Rectal smooth muscle tissue (tissue), 1 donor: ENCODE measurements around the gene TPSB2.
"Not testable (repeated sequence)": the region's sequence is repeated elsewhere in the genome, so short reads cannot be mapped to it uniquely, and the experiment has no call there.

Experiments used
- H3K27ac ChIP-seq: one replicate; pipeline ENCODE4 v1.7.0; 2013; ENCODE audit warnings: low read depth, low read length, inconsistent platforms
- H3K27me3 ChIP-seq: one replicate; pipeline ENCODE4 v1.7.0; 2013; ENCODE audit warnings: low read length; ENCODE audit not compliant: control insufficient read depth, insufficient read depth
- H3K36me3 ChIP-seq: one replicate; pipeline ENCODE4 v1.7.0; 2013; ENCODE audit warnings: low read length; ENCODE audit not compliant: control insufficient read depth, insufficient read depth
- H3K4me1 ChIP-seq: one replicate; pipeline ENCODE4 v1.7.0; 2013; ENCODE audit warnings: low read length; ENCODE audit not compliant: control insufficient read depth, insufficient read depth
- H3K4me3 ChIP-seq: one replicate; pipeline ENCODE4 v1.7.0; 2013; ENCODE audit warnings: low read length
- H3K9ac ChIP-seq: one replicate; pipeline ENCODE4 v1.7.0; 2013; ENCODE audit warnings: low read length

TPSB2 gene

DNA sequence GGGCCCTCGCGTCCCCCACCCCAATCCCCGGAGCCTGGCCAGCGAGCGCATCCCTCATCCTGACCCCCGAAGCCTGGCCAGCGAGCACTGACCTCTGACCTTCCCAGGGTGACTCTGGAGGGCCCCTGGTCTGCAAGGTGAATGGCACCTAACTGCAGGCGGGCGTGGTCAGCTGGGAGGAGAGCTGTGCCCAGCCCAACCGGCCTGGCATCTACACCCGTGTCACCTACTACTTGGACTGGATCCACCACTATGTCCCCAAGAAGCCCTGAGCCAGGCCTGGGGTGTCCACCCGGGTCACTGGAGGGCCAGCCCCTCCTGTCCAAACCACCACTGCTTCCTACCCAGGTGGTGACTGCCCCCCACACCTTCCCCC, 28.2 kb upstream of the TPSB2 start:
- no peaks in the 10 kb centered on the region for H3K4me1 ChIP-seq
- H3K36me3 ChIP-seq, result no peaks in the 10 kb centered on the region
- H3K27me3 ChIP-seq, result peaks cover 11% of the 10 kb centered on the region

DNA sequence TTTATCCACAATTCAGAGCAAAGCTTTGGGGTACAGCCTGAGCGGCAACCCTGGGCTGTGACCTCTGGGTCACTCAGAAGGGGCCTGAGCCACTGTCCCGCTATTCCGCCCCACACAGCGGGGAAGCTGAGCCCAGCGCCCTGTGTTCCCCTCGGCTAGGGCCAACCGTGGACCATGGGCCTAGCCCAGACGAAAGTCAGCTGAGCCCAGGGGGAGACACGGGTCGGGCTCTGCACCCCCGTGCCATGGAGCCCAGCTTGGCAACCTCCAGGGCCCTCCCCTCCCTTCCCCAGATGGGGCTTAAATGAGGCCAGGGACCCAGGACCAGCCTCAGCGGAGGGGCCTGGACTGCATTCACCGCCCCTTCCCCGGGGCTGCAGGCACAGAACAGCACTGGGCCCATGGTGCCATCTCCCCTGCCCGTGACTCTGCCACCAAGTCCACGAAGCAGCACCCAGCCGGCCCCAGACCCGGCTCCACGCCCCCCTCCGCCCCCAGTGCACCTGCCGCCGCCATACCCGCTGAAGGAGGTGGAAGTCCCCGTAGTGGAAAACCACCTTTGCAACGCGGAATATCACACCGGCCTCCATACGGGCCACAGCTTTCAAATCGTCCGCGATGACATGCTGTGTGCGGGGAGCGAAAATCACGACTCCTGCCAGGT, 27.7 kb upstream of the TPSB2 start:
- H3K27me3 ChIP-seq, result peaks cover 11% of the 10 kb centered on the region
- no peak overlapping the region for H3K27ac ChIP-seq
- H3K4me3 ChIP-seq, result no peak overlapping the region
- no peaks in the 10 kb centered on the region for H3K36me3 ChIP-seq
- H3K4me1 ChIP-seq, result no peaks in the 10 kb centered on the region
- no peak overlapping the region for H3K9ac ChIP-seq

More for the DNA sequence above, 28.2 kb upstream of the TPSB2 start:
- Histone ChIP-seq H3K27ac (no peak overlapping the region), H3K9ac (no peak overlapping the region), H3K4me3 (no peak overlapping the region)

DNA sequence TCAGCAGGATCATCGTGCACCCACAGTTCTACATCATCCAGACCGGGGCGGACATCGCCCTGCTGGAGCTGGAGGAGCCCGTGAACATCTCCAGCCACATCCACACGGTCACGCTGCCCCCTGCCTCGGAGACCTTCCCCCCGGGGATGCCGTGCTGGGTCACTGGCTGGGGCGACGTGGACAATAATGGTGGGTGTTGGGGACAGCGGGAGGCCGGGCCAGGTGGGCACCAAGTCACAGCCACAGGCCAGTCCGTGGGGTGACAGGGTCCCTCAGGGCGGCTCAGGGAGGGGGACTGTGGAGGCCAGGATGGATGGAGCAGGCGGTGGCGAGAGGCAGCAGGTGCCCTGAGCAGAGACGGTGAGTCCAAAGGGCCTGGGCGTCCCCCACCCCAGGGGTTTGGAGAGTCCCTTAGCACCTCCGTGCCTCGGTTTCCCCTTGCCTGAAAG, 26.9 kb upstream of the TPSB2 start:
- Histone ChIP-seq H3K4me1 (no peaks in the 10 kb centered on the region), H3K27me3 (peaks cover 11% of the 10 kb centered on the region), H3K4me3 (no peak overlapping the region), H3K9ac (no peak overlapping the region), H3K27ac (no peak overlapping the region), H3K36me3 (no peaks in the 10 kb centered on the region)

DNA sequence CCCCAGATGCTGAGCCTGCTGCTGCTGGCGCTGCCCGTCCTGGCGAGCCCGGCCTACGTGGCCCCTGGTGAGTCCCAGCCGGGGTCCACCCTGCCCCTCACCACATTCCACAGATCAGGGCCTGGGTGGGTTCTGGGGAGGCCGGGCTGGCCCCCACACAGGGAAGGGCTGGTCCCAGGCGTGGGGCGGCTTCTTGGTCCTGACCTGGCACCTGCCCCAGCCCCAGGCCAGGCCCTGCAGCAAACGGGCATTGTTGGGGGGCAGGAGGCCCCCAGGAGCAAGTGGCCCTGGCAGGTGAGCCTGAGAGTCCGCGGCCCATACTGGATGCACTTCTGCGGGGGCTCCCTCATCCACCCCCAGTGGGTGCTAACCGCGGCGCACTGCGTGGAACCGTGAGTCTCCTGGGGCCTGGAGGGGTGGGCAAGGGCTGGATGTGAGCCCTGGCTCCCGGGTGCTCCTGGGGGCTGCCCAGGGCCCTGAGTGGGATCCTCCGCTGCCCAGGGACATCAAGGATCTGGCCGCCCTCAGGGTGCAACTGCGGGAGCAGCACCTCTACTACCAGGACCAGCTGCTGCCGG, 26.4 kb upstream of the TPSB2 start:
- H3K27ac ChIP-seq, H3K27me3 ChIP-seq, H3K9ac ChIP-seq, H3K4me1 ChIP-seq, H3K36me3 ChIP-seq, H3K4me3 ChIP-seq: not testable (repeated sequence)

DNA sequence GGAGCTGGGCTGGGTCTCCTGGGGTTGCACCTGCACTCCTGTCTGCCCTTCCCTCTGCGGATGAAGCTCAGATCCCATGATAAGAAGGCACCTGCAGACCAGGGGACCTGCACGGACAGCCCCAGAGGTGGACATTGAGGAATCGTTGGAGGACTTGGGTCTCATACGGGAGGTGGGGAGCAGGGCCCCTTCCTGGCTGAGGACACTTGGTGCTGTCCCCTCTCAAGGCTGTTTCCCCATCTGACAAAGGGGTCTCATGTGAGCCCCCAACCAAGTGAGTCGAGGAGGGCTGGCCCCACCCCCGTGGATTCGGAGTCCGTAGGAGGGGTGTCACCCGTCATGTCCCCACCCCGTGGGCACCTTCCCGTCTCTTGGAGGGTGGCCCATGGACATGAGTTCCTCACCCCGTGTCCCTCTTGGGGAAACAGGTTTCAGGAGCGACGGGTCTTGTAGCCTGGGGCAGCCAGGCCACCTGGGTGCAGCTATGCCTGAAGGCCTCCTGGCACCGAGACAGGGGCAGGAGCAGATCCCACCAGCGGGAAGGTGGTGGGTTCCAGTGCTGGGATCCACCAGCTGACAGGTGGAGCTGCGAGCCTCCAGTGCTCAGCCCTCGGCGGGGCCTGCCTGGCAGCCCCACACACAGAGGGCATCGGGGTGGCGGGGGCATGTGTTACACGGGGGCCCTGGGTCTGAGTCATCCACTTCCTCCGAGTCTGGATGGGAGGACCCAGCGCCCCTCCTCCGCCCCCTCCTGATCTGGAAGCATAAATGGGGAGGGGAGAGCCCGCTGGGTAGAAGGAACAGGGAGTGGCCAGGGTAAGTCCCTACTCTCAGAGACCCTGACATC, 25.5 kb upstream of the TPSB2 start, which contains the start of gene TPSD1:
TSS of gene TPSD1 (plus strand) at position 794 of the 847 bp plus-strand sequence. CDS start 212 bp downstream, outside the sequence.
- H3K4me1 ChIP-seq, H3K36me3 ChIP-seq, H3K4me3 ChIP-seq, H3K27ac ChIP-seq, H3K9ac ChIP-seq, H3K27me3 ChIP-seq: not testable (repeated sequence)

DNA sequence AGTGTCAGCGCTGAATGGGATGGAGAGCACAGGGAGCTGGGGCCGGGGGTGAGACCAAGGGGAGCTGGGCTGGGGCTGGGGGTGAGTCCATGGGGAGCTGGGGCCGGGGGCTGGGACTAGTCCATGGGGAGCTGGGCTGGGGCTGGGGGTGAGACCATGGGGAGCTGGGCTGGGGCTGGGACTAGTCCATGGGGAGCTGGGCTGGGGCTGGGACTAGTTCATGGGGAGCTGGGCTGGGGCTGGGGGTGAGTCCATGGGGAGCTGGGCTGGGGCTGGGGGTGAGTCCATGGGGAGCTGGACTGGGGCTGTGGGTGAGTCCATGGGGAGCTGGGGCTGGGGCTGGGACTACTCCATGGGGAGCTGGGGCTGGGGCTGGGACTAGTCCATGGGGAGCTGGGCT, 24.8 kb upstream of the TPSB2 start:
- H3K9ac ChIP-seq, H3K4me3 ChIP-seq, H3K27me3 ChIP-seq, H3K4me1 ChIP-seq, H3K36me3 ChIP-seq, H3K27ac ChIP-seq: not testable (repeated sequence)

DNA sequence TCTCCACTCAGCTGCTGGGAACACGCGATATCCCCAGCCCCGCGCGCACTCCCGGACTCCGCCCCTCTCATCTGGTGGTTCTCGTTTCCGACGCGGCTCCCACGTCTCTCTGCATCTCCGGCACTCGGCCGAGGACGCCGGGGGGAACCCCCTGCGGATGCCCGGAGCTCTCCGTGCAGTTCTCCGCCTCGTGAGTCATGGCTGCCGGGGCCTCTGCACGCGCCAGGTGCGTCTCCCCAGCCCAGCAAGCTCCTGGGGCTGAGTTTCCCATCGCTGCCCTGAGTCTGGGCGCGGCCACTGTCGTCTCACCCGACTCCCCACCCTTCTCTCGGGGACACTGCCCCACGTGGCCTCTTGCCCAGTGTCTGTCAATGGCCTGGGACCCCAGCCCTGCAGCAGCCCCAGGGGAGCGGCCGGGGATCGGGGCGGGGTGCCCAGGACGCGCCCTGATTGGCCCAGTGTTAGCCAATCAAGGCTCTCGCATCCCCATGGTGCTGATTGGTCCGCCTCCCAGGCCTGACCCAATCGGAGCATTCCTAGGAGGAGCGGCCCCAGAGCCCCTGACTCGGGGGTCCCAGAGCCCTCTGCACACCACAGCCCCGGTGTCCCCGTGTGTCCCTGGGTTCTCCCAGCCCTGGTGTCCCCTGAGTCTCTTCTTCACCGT, 23.8 kb upstream of the TPSB2 start:
- not testable (repeated sequence) for H3K27me3 ChIP-seq, H3K9ac ChIP-seq, H3K4me1 ChIP-seq, H3K27ac ChIP-seq, H3K4me3 ChIP-seq, H3K36me3 ChIP-seq

DNA sequence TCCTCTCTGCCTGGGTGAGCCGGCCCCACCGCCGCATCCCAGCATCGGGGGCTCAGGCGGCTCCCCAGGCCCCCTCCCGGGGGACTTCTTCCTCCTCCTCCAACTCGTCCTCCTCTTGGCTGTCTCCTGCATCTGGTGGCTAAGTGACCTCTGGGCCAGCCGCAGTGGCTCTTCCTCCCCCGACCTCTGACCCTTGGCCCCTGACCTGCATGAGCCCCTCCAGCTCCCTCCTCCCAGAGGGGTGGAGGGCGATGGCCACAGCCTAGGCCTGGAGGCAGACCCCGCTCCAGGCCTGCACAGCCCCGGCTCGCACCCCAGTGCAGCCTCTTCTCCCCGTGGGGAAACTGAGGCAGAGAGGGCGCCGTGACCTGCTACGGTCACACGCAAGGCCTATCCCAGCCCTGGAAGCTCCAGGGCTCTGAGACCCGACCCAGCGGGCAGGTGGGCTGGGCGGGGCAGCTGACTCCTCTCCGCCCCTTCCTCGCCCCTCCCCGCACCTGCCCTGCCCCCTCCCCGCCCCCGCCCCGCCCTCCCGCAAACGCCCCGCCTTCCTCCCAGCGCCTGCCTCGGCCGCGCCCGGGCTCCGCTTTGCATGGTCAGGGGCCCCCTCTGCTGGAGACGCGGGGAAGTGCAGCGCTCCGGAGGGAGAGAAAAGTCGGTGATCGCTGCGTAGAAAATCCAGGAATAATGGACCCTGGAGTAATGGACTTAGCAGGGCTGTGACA, 19.2 kb upstream of the TPSB2 start:
- H3K9ac ChIP-seq, result not testable (repeated sequence)

DNA sequence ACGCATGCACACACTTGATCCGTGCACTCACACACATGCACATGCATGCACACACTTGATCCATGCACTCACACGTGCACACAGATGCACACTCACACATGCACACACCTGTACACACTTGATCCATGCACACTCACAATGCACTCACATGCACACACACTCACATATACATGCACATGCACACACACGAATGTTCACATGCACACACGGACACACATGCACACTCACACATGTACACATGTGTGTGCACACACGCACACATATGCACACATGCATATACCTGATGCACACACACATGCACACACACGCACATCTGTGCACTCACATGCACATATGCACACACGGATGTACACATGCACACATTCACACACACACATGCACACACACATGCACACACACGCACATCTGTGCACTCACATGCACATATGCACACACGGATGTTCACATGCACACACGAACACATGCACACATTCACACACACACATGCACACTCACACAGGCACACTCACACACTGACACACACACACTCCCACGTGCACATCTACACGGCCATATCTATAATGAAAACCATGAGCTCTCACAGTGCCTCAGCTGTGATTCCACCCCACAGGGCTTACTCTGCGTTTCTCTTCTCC, 18.0 kb upstream of the TPSB2 start:
- not testable (repeated sequence) for H3K9ac ChIP-seq, H3K4me3 ChIP-seq, H3K36me3 ChIP-seq, H3K27ac ChIP-seq, H3K4me1 ChIP-seq, H3K27me3 ChIP-seq

More for the DNA sequence above, 19.2 kb upstream of the TPSB2 start:
- not testable (repeated sequence) for H3K27ac ChIP-seq, H3K27me3 ChIP-seq, H3K4me1 ChIP-seq, H3K36me3 ChIP-seq, H3K4me3 ChIP-seq

DNA sequence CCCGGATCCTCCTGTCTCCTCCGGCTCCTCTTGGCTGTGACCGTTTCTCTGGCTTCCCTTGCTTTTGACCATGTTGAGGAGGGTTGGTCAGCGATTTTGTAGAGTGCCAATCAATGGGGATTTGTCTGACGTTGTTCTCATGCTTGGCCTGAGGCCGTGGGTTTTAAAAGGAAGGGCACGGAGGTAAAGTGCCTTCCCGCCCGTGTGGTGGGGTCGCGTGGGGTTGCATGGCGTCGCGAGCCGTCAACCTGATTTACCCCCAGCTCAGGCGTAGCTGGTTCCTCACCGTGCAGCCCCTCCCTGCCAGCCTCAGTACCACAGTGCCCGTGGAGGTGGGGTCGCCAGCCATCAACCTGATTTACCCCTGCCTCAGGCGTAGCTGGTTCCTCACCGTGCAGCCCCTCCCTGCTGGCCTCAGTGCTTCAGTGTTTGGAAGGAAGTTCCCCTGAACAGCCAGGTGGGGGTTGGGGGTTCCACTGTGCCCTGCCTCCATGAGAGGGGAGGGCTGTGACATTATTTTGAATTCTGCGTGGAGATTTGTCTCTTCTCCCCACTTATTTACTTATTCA, 15.6 kb upstream of the TPSB2 start:
- peaks cover 2% of the 10 kb centered on the region for H3K27me3 ChIP-seq
- no peaks in the 10 kb centered on the region for H3K36me3 ChIP-seq
- H3K9ac ChIP-seq, result no peak overlapping the region
- H3K27ac ChIP-seq, result no peak overlapping the region
- H3K4me1 ChIP-seq, result no peaks in the 10 kb centered on the region
- H3K4me3 ChIP-seq, result no peak overlapping the region

DNA sequence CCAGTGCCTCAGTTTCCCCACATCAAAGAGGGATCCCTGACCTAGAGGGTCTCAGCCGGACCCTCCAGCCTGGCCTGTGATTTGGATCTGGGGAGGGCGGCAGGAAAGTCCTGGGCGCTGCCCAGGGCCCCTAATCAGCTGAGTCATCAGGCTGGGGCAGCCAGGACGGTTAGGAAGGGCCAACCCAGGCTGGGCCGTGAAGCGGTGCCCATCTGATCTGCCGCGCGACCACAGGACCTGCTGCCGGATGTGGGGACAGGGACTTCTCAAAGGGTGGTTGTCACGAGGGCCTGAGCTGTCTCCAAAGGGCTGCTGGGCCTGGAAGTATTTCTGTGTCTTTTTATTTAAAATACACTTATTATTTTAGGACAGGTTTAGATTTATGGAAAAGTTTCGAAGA, 14.9 kb upstream of the TPSB2 start:
- H3K4me3 ChIP-seq, result no peak overlapping the region
- no peaks in the 10 kb centered on the region for H3K4me1 ChIP-seq
- no peak overlapping the region for H3K27ac ChIP-seq
- H3K9ac ChIP-seq, result no peak overlapping the region
- peaks cover 2% of the 10 kb centered on the region for H3K27me3 ChIP-seq
- no peaks in the 10 kb centered on the region for H3K36me3 ChIP-seq
